WTC11 (cell line): Measurements from ENCODE around the gene PDZK1IP1. TPM values are rescaled to one million over a fixed set of nuclear protein-coding genes. Genes with fewer than 3 reads are reported as not detected.

ENCODE experiments used
- ATAC-seq: fragments of 200-7000 bp; cut with Tn5 transposase; 2 replicates; pipeline ENCODE4 v1.10.0; 2021; ENCODE audit warnings: mild to moderate bottlenecking, moderate library complexity
- CTCF ChIA-PET: fragments of 300-600 bp; sonication (Branson Sonifier 250); formaldehyde crosslinking; loops from one replicate; lab custom pipeline; 2021; ENCODE audit warnings: antibody characterized with exemption; lab: Charles Lee
- POLR2A ChIA-PET: fragments of 350-600 bp; sonication (Branson Sonifier 250); formaldehyde crosslinking; loops from one replicate; lab custom pipeline; 2021; ENCODE audit warnings: antibody characterized with exemption; lab: Charles Lee
- DNase-seq: peaks from one replicate; pipeline ENCODE4 v3.0.0; 2021; ENCODE audit warnings: low spot score
- H3K27ac Mint-ChIP-seq: 2 replicates; pipeline ENCODE4 v1.8.0; 2021; ENCODE audit warnings: mixed read lengths
- H3K27me3 Mint-ChIP-seq: 2 replicates; pipeline ENCODE4 v1.8.0; 2021; ENCODE audit warnings: low read depth, mild to moderate bottlenecking, moderate library complexity, mixed read lengths
- H3K36me3 Mint-ChIP-seq: 2 replicates; pipeline ENCODE4 v1.8.0; 2021; ENCODE audit warnings: mixed read lengths
- H3K4me1 Mint-ChIP-seq: 2 replicates; pipeline ENCODE4 v1.8.0; 2022; ENCODE audit warnings: mixed read lengths
- H3K4me3 Mint-ChIP-seq: 2 replicates; pipeline ENCODE4 v1.8.0; 2021; ENCODE audit warnings: mild to moderate bottlenecking, moderate library complexity, mixed read lengths
- H3K9me3 Mint-ChIP-seq: 2 replicates; pipeline ENCODE4 v1.8.0; 2021; ENCODE audit warnings: mixed read lengths
- AFF4 ChIP-seq: sonication (generic); formaldehyde crosslinking; IDR thresholded peaks from 2 replicates; pipeline ENCODE4 v1.8.1; 2023; ENCODE audit warnings: mild to moderate bottlenecking, missing genetic modification reagents, borderline replicate concordance
- ATF6 ChIP-seq: sonication (generic); formaldehyde crosslinking; IDR thresholded peaks from 2 replicates; pipeline ENCODE4 v1.8.1; 2023; ENCODE audit warnings: mild to moderate bottlenecking, missing genetic modification reagents
- CTCF ChIP-seq: fragments of 200-600 bp; IDR thresholded peaks from 2 replicates; pipeline ENCODE4 v1.8.0; 2022; ENCODE audit warnings: antibody characterized with exemption
- JAZF1 ChIP-seq: fragments of 250-450 bp; sonication (Bioruptor Pico); IDR thresholded peaks from 2 replicates; pipeline ENCODE4 v1.9.0; 2021; ENCODE audit warnings: moderate library complexity, mild to moderate bottlenecking, inconsistent platforms
- NFYB ChIP-seq: sonication (generic); formaldehyde crosslinking; conservative IDR thresholded peaks from 2 replicates; pipeline ENCODE4 v1.8.0; 2022; ENCODE audit warnings: low read depth, missing genetic modification reagents
- NR1H2 ChIP-seq: sonication (generic); formaldehyde crosslinking; IDR thresholded peaks from 2 replicates; pipeline ENCODE4 v1.9.0; 2021; ENCODE audit warnings: mild to moderate bottlenecking, moderate library complexity, missing genetic modification reagents
- TEAD4 ChIP-seq: sonication (generic); formaldehyde crosslinking; IDR thresholded peaks from 2 replicates; pipeline ENCODE4 v1.8.0; 2022; ENCODE audit warnings: mild to moderate bottlenecking, missing genetic modification reagents
- TP53 ChIP-seq: sonication (generic); formaldehyde crosslinking; IDR thresholded peaks from 2 replicates; pipeline ENCODE4 v1.8.1; 2023; ENCODE audit warnings: mild to moderate bottlenecking, missing genetic modification reagents
- USF2 ChIP-seq: sonication (generic); formaldehyde crosslinking; IDR thresholded peaks from 2 replicates; pipeline ENCODE4 v1.8.1; 2023; ENCODE audit warnings: mild to moderate bottlenecking, missing genetic modification reagents, moderate library complexity
- ZNF138 ChIP-seq: sonication (generic); formaldehyde crosslinking; conservative IDR thresholded peaks from 2 replicates; pipeline ENCODE4 v1.8.1; 2022; ENCODE audit warnings: mild to moderate bottlenecking, moderate library complexity, missing genetic modification reagents
- ZNF423 ChIP-seq: fragments of 250-450 bp; sonication (Bioruptor Pico); IDR thresholded peaks from 2 replicates; pipeline ENCODE4 v2.1.2; 2022; ENCODE audit warnings: mild to moderate bottlenecking, moderate library complexity
- total RNA-seq: library from RNA; stranded (reverse); gene quantifications from 3 replicates; pipeline ENCODE4 v1.2.3, GENCODE V29; 2021

The PDZK1IP1 gene
- total RNA-seq, 1 experiment from 2014 or later, result not detected

GRCh38 chr1:47213230-47213963, 23.6 kb upstream of the PDZK1IP1 start (continued):
- TF ChIP-seq ZNF138 (CRISPR knock-in tag), result no peak
- no peak for TF ChIP-seq NR1H2 (CRISPR knock-in tag)
- TF ChIP-seq TEAD4 (CRISPR knock-in tag), result no peak
- TF ChIP-seq ZNF423 (CRISPR knock-in tag), result no peak
- no peak for TF ChIP-seq ATF6 (CRISPR knock-in tag)
- no peak for TF ChIP-seq TP53 (CRISPR knock-in tag)
- TF ChIP-seq USF2 (CRISPR knock-in tag), result no peak

GRCh38 chr1:47212636-47213229, 22.9 kb upstream of the PDZK1IP1 start:
- peaks cover 49% of the 10 kb centered on the region for H3K27me3 Mint-ChIP-seq
- POLR2A ChIA-PET, result no interaction called here

More at GRCh38 chr1:47212636-47213229, 22.9 kb upstream of the PDZK1IP1 start:
- CTCF ChIA-PET, result interaction anchor here (1.5 to 1.7 kb wide), 2 partner anchors 20 to 33 kb away, joined by 6 to 7 read pairs; no protein-coding TSS in a partner anchor
- Mint-ChIP-seq H3K36me3 (no peaks in the 10 kb centered on the region), H3K9me3 (no peaks in the 10 kb centered on the region), H3K27ac (no peak overlapping the region)
- ATAC-seq, result no peak
- DNase-seq, result no peak
- TF ChIP-seq JAZF1 (CRISPR knock-in tag), result no peak
- TF ChIP-seq CTCF, result no peak
- no peak for TF ChIP-seq NFYB (CRISPR knock-in tag)
- TF ChIP-seq AFF4 (CRISPR knock-in tag), result no peak
- TF ChIP-seq, all 79 proteins: peak for 0
- no peak overlapping the region for H3K4me3 Mint-ChIP-seq
- peaks cover 33% of the 10 kb centered on the region for H3K4me1 Mint-ChIP-seq
